ENCODE measurements around the gene CDC7. TPM values are rescaled to one million over a fixed set of nuclear protein-coding genes. Genes with fewer than 3 reads are reported as not detected.

Gene CDC7
- total and polyA plus RNA-seq, 8 donors: 6.3 to 25.3 (median 18.1) TPM

DNA sequence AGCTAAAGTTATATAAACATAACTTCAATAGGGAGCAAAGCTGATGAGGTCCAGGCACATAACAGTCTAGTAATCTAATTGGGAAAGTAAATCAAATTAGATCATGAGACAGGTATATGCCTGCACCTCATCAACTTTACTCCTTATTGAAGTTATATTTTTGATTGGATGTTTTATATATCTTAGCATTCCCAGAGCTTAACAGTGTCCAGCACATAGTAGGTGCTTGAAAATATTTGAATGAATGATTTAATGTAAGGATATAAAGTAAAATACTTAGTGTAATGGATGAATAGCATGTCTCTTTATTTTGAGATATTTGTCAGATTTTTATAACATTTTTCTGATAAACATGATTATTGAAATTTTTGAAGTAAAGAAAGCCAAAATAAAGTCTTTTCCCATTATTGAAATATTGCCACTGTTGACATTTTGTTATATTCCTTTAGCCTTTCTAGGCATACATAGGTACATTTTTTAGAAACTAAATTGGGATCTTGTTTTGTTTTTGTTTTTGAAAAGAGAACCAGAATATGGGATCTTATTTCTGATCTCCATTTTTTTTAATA, 2.8 kb downstream of the CDC7 start:
- ATAC-seq (no peak), DNase-seq (no peak)
- Histone ChIP-seq H3K36me3 (no peaks in the 10 kb centered on the region), H3K4me1 (peaks cover 0 to 37% of the 10 kb centered on the region in 2 donors), H3K4me3 (no peak overlapping the region), H3K27ac (no peak overlapping the region), H3K9me3 (no peaks in the 10 kb centered on the region), H3K27me3 (no peaks in the 10 kb centered on the region)
- no peak for TF ChIP-seq CTCF (IDR thresholded peaks at IDR 0.05)
- intact Hi-C loops (cut with DNase I): no loop called here

DNA sequence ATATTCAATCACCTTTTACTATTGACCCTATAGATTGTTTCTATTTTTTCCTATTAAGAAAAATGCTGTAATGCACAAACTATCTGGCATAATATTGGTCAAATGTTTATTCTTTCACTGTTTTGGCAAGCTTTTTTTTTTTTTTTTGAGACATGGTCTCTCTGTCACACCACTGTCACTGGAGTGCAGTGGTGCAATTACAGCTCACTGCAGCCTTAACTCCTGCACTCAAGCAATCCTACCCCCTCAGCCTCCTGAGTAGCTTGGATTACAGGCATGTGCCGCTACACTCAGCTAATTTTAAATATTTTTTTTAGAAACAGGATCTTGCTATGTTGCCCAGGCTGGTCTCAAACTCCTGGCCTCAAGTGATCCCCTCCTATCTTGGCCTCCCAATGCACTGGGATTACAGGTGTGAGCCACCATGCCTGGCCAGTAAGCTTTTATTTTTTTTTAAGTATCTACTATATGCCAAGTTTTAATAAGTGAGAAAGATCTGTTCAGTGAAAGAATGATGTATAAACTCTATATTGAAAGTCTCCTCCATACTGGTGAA, 3.4 kb downstream of the CDC7 start:
- H3K4me3 ChIP-seq: no peak overlapping the region
- H3K27ac ChIP-seq: no peak overlapping the region
- peaks cover 0 to 37% of the 10 kb centered on the region in 2 donors for H3K4me1 ChIP-seq
- DNase-seq (no peak), ATAC-seq (no peak)
- no peak for TF ChIP-seq CTCF (IDR thresholded peaks at IDR 0.05)
- no peaks in the 10 kb centered on the region for H3K27me3 ChIP-seq
- H3K36me3 ChIP-seq: peaks cover 0 to 6% of the 10 kb centered on the region in 2 donors
- H3K9me3 ChIP-seq: no peaks in the 10 kb centered on the region
- intact Hi-C loops (cut with DNase I): no loop called here

DNA sequence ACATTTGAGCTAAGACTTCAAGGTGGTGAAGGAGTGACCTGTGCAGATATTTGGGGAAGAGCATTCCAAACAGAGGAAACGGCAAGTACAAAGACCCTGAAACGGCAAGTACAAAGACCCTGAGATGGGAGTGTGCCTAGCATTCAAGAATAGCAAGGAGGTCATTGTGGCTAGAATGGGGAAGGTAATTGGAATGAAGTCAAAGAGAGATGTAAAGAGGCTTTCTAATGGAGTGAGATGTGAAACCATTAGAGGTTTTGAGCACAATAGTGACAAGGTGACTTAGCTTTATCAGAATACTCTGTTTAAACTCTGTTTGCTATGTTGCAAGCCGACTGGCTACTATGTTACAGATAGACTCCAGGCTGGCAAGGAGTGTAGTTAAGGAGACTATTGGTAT, 4.4 kb downstream of the CDC7 start:
- Histone ChIP-seq H3K27me3 (no peaks in the 10 kb centered on the region), H3K36me3 (peaks cover 0 to 16% of the 10 kb centered on the region in 2 donors), H3K9me3 (no peaks in the 10 kb centered on the region), H3K4me1 (peaks cover 0 to 33% of the 10 kb centered on the region in 2 donors), H3K4me3 (no peak overlapping the region), H3K27ac (no peak overlapping the region)
- no peak for TF ChIP-seq CTCF (IDR thresholded peaks at IDR 0.05)
- intact Hi-C loops (cut with DNase I): no loop called here
- no peak for DNase-seq
- ATAC-seq: no peak

DNA sequence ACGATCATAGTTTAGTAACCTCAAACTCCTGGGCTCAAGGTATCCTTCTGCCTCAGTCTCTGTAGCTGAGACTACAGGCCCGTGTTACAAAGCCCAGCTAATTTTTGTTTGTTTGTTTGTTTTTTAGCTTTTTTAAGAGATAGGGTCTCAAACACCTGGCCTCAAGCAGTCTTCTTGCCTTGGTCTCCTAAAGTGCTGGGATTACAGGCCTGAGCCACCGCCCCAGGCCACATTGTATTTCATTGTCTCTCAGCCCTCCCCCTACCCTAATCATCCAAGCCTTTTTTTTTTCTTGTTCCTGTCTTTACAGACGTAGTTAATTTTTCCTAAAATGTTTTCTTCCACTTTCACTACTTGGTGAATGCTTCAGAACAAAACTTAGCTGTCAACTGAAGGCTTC, 5.4 kb downstream of the CDC7 start:
- H3K27ac ChIP-seq: no peak overlapping the region
- peaks cover 0 to 28% of the 10 kb centered on the region in 2 donors for H3K4me1 ChIP-seq
- intact Hi-C loops (cut with DNase I): no loop called here
- H3K36me3 ChIP-seq: peaks cover 0 to 16% of the 10 kb centered on the region in 2 donors
- no peaks in the 10 kb centered on the region for H3K27me3 ChIP-seq
- DNase-seq: no peak
- ATAC-seq: no peak
- no peaks in the 10 kb centered on the region for H3K9me3 ChIP-seq
- no peak for TF ChIP-seq CTCF (IDR thresholded peaks at IDR 0.05)
- no peak overlapping the region for H3K4me3 ChIP-seq

DNA sequence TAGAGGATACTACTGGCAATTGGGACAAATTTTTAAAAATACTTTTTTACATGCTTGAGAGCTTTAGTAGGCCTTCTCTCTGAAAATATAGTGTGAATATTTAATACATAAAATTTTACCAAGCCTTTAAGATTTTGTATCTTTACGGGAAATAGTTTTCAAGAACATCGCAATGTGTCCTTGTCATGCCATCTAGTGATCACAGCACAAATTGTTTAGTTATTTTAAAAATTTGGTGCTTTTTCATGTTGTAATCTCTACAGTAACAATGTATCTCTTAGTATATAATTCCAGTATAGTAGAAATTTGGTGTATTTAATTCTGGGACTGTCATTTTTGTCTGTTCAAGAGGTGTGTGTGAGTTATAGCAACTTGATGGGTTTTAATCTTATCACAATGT, 6.7 kb downstream of the CDC7 start:
- no peak for ATAC-seq
- no peaks in the 10 kb centered on the region for H3K9me3 ChIP-seq
- peaks cover 0 to 19% of the 10 kb centered on the region in 2 donors for H3K4me1 ChIP-seq
- DNase-seq: no peak
- no peaks in the 10 kb centered on the region for H3K27me3 ChIP-seq
- no peak overlapping the region for H3K4me3 ChIP-seq
- intact Hi-C loops (cut with DNase I): no loop called here
- no peak overlapping the region for H3K27ac ChIP-seq
- peaks cover 0 to 23% of the 10 kb centered on the region in 2 donors for H3K36me3 ChIP-seq
- no peak for TF ChIP-seq CTCF (IDR thresholded peaks at IDR 0.05)
